ENCODE measurements around the gene ESAM.
"Not testable (repeated sequence)": the region's sequence is repeated elsewhere in the genome, so short reads cannot be mapped to it uniquely, and the experiment has no call there.

The ESAM gene

DNA sequence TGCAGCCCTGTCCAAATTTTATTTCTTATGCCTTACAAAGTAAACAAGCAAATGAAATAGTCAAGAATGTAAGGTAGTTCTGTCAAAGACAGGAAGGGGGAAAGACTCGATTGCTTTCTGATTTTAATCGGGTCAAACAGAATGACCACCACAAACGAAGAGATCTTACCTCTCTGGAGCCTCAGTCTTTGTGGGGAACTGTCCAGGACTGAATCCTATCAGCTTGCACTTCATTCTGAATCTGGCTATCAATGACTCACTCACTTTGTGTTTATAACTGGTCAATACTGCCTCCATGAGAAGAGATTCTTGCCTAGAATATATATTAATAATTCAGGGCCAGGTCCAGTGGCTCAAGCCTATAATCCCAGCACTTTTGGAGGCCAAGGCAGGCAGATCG lies 20.9 kb upstream of the ESAM start:
- Histone ChIP-seq H3K4me3 (ENCODE audit: low read depth, low read length) (no peak overlapping the region), H3K27me3 (replicated peaks) (no peaks in the 10 kb centered on the region), H3K36me3 (replicated peaks) (no peaks in the 10 kb centered on the region), H3K27ac (no peak overlapping the region)
- DNase-seq: no peak
- TF ChIP-seq, protein P1, sequence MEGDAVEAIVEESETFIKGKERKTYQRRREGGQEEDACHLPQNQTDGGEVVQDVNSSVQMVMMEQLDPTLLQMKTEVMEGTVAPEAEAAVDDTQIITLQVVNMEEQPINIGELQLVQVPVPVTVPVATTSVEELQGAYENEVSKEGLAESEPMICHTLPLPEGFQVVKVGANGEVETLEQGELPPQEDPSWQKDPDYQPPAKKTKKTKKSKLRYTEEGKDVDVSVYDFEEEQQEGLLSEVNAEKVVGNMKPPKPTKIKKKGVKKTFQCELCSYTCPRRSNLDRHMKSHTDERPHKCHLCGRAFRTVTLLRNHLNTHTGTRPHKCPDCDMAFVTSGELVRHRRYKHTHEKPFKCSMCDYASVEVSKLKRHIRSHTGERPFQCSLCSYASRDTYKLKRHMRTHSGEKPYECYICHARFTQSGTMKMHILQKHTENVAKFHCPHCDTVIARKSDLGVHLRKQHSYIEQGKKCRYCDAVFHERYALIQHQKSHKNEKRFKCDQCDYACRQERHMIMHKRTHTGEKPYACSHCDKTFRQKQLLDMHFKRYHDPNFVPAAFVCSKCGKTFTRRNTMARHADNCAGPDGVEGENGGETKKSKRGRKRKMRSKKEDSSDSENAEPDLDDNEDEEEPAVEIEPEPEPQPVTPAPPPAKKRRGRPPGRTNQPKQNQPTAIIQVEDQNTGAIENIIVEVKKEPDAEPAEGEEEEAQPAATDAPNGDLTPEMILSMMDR (IDR thresholded peaks at IDR 0.05; ENCODE audit: low read depth, low read length, missing control alignments): no peak
- in situ Hi-C loops (cut with HindIII; ENCODE audit: low pct_ligation_motif_present, low sequenced_read_pairs): no loop called here

DNA sequence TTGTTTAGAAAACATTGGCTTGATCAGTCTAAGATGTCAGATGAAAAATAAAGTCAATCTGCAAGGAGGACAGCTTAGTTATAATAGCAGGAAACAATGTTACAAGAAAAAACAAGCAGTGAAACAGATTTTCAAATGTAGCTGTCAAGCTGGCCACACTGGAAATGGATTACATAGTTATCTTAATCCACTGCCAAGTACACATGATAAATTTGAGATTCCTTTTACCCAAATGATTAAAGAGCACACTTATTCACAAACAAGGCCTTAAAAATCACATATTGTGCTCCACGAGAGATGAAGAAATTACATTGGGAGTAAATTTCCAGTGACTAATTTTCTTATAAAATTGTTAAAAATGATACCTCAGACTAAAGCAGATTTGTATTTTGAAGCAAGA lies 17.5 kb upstream of the ESAM start:
- Histone ChIP-seq H3K36me3 (replicated peaks) (no peaks in the 10 kb centered on the region), H3K27me3 (replicated peaks) (no peaks in the 10 kb centered on the region), H3K27ac (no peak overlapping the region), H3K4me3 (ENCODE audit: low read depth, low read length) (no peak overlapping the region)
- no peak for DNase-seq
- TF ChIP-seq, protein P1 (IDR thresholded peaks at IDR 0.05; ENCODE audit: low read depth, low read length, missing control alignments): no peak
- in situ Hi-C loops (cut with HindIII; ENCODE audit: low pct_ligation_motif_present, low sequenced_read_pairs): no loop called here

DNA sequence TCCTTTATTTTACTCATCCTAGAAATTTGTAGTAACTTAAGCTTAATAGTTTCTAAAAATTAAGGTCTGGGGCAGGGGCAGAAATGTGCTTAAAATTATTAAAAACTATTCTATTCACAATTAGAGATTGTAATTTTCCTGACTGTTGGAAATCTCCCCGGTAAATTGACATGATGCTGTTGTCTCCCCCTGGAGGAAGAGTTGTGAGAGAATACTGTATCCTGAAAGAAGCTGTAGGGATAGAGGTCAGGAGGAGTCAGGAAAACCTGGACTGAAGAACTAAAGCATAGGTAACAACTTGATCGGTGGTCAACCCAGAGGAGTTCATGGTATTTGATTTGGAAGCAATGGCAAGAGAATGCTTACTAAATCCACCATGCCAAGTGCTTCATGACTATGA lies 16.2 kb upstream of the ESAM start:
- in situ Hi-C loops (cut with HindIII; ENCODE audit: low pct_ligation_motif_present, low sequenced_read_pairs): no loop called here
- H3K27me3 ChIP-seq (replicated peaks): no peaks in the 10 kb centered on the region

DNA sequence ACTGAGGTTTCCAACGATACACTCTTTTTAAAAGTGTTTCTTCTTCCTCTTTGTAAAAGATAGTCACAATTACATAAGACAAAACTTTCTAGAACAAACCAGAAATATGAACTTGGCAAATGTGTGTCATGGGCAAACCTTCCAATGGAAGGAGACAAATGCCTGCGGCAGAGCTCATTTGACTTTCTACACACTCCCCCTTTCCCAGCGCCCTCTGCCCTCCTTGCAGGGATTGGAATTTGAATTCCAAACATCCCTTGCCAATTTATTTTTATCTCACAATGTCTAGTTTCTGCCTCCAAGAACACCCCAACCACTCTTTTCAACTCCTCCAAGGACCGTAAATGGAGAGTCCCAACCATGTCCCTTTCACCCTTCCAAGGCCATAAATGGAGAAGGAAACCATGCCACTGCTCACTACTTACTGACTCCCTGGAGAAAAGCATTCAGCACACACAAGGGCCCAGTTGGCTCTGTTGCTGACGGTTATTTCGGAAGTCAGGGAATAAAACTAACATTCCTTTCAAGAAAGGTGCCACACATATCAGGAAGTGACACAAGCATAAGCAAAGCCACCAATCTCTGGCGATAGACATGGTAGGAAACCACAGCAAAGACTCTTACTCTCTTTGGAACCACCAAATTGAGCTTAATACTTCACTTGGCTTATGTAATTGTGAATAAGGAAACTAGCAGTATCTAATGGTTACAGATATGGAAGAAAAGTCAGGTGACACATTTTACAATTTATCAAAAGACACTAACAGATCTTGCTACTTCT lies 15.0 kb upstream of the ESAM start:
- Histone ChIP-seq H3K36me3 (replicated peaks) (no peaks in the 10 kb centered on the region), H3K4me3 (ENCODE audit: low read depth, low read length) (no peak overlapping the region), H3K27ac (no peak overlapping the region), H3K27me3 (replicated peaks) (no peaks in the 10 kb centered on the region)
- no peak for DNase-seq
- TF ChIP-seq, protein P1 (IDR thresholded peaks at IDR 0.05; ENCODE audit: low read depth, low read length, missing control alignments): no peak
- in situ Hi-C loops (cut with HindIII; ENCODE audit: low pct_ligation_motif_present, low sequenced_read_pairs): no loop called here

More for the DNA sequence above, 16.2 kb upstream of the ESAM start:
- Histone ChIP-seq H3K4me3 (ENCODE audit: low read depth, low read length) (no peak overlapping the region), H3K36me3 (replicated peaks) (no peaks in the 10 kb centered on the region), H3K27ac (no peak overlapping the region)
- no peak for DNase-seq
- TF ChIP-seq, protein P1 (IDR thresholded peaks at IDR 0.05; ENCODE audit: low read depth, low read length, missing control alignments): peak; percentile 51

DNA sequence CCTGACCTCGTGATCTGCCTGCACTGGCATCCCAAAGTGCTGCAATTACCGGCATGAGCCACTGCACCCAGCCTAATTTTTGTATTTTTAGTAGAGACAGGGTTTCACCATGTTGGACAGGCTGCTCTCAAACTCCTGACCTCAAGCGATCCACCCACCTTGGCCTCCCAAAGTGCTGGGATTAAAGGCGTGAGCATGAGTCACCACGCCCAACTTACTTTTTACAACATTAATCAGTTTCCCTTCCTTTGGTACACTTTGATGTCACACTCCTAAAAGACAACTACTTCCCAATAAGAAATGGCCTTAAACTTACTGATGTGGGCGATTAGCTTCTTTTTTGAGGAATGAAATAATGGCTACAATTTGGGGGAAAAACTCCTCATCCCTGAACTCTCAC lies 8.9 kb upstream of the ESAM start:
- peak overlapping the region; percentile 66 for H3K27ac ChIP-seq
- H3K27me3 ChIP-seq (replicated peaks); DNase-seq; H3K4me3 ChIP-seq (ENCODE audit: low read depth, low read length); in situ Hi-C loops (cut with HindIII; ENCODE audit: low pct_ligation_motif_present, low sequenced_read_pairs); H3K36me3 ChIP-seq (replicated peaks): not testable (repeated sequence)

DNA sequence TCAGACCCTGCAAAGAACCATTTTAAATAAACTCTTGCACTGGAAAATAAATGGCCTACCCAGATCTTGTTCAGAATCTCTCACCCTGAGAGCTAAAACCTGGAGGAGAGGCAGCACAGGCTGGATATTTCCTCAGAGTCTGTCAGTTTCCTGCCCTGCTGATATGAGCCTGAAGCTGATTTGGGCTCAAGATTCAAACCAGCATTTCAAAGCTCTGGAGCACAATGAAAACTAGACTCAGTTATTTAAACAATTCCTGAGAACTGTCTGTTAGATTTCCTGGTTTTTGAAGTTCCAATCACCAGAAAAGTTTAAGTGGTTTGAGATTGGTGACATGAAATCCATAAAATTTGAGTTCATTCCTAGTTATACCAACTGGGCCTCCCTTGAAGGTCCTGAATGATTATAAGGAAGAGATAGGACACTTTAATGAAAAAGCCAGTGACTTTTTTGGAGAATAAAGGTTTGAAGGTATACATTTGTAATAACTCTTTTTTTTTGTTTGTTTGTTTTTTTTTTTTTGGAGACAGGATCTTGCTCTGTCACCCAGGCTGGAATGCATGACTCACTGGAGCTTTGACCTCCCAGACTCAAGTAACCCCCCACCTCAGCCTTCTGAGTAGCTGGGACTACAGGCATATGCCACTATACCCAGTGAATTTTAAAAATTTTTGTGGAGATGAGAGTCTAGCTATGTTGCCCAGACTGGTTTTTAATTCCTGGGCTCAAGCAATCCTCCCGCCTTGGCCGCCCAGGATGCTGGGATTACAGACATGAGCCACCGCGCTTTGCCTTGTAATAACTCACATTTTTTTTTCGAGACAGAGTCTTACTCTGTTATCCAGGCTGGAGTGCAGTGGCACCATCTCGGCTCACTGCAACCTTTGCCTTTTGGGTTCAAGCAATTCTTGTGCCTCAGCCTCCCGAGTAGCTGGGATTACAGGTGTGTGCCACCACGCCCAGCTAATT lies 8.0 kb upstream of the ESAM start:
- TF ChIP-seq, protein P1 (IDR thresholded peaks at IDR 0.05; ENCODE audit: low read depth, low read length, missing control alignments): no peak
- H3K4me3 ChIP-seq (ENCODE audit: low read depth, low read length): no peak overlapping the region
- in situ Hi-C loops (cut with HindIII; ENCODE audit: low pct_ligation_motif_present, low sequenced_read_pairs): no loop called here
- H3K27me3 ChIP-seq (replicated peaks): no peaks in the 10 kb centered on the region
- peak overlapping the region; percentile 66 for H3K27ac ChIP-seq
- peak; percentile 76 for DNase-seq
- peaks cover 5% of the 10 kb centered on the region for H3K36me3 ChIP-seq (replicated peaks)

Data from brain microvascular endothelial cell (primary cell).